NCI-H82 treated with DMSO at 0.1 percent for 48 hours (cell line): ENCODE measurements around the gene PABPC1L.

Source experiments
- DNase-seq: peaks from one replicate; lab custom pipeline; 2025; ENCODE audit not compliant: unreplicated experiment; lab: John Stamatoyannopoulos, UW

Gene PABPC1L

DNA sequence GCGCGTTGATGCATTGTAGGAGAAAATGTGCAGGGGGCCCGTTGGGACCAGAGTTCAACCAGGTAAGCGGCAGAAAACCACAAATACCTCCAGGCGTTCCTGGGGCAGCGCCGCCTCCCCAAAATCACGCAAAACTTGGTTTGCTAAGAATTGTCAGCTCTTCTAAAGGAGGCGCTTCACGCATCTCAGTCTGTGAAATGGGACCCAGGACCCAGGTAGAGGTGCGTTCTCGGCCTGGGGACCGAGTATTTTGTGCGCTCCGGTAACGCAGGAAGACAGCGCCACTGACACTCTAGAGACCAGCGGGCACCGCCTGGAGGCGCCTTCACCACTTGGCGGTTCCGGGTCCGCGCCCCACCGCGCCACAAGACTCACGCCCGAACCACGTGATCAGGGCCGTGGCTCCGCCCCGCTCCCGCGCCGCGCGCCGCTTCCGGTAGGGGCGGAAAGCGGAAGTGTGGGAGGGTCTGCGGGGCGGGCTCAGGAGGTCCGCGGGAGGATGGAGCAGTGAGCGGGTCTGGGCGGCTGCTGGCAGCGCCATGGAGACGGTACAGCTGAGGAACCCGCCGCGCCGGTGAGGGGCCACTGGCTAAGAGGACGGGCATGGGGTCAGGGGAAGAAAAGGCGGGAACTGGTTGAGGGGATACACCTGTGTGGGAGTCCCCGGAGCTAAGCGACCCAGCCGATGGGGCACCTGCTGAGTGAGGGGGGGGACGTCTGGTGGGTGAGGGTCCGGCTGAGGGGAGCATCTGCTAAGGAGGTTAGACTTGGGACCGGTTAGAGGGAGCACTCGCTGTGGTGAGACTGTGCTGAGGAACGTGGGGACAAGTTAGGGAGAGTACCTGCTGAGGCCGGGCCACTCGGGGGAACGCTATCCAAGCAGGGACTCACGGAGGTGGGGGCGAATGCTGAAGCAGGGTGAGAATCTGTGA is 56.4 kb downstream of the PABPC1L start, which contains the start of gene STK4:
TSS of gene STK4 (plus strand) at position 483 of the 932 bp plus-strand sequence. CDS start at position 540, 57 bp downstream.
- peak; percentile 68 for DNase-seq

DNA sequence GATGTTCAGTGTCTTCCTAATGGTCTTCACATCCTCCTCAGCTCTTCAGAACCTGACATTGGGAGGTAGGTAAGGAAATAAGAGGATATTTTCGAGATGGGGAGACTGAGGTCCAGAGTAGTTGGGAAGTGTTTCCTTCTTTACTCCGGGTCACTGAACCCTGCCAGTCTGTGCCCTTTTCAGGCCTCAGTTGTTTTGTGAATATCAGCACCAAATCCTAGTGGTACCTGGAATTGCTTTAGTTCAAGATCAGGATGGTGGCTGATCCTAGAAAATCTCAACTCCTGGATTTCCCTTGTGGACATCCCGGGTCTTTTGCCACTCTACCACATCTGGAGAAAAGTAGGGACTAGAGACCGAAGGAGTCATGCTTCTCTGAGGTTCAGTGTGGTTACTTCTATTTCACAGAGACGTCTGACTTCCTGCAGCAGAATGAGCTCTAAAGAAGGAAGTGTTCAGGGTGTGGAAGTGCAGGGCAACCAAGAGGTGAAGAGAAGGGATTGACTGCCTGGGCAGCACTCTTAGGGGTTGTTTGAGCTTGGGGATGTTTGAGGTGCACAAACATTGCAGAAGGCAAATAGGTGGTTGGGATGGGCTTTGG is 57.4 kb downstream of the PABPC1L start:
- DNase-seq: no peak

DNA sequence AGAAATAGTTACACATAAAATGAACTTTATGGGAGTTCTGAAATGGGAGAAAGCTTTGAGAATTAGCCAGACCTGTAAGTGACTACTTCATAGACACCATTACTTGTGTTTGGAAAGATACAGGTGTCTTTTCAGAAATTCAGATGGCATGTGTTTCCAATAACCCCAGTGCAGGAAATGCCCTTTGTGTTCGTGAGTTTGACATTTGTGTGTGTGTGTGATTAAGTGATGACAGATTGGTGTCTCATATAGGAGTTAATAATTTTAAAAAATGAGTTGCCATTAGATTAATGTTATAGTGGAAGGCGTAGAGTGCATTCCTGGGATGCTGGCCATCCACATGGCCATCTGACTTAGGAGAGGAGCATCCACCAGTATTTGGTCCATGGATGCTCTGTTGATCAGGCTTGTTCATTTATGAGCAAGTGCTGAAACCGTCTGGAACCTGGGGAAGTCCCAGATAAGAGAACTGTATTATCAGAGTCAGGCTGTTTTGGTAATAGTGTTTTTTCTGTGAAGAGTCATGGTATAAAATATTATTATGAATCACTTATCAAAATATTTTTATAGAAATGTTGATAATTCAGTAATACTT is 59.5 kb downstream of the PABPC1L start:
- no peak for DNase-seq

DNA sequence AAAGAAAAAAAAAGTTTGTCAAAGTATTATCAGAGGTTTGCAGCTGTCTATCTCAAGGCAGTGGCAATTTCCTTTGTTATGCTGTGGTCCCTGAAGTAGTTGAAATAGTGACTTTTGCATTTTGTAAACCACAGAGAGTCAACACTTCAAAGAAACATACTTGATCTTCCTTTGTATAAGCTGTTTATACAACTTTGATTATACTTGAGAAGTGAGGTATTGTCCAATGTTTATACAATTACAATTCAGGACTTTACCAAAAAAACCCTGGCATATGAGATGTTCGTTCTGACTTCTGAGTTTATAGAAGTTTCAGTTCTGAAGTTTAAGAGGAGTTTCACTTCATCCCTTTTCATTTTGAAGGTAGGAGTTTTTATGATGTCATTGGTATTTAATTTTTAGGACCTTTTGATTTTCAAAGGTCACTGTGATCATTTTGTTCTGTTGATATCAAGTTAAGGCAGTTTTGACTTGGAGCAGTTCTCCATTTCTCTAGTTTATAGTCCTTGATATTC is 60.4 kb downstream of the PABPC1L start:
- no peak for DNase-seq

DNA sequence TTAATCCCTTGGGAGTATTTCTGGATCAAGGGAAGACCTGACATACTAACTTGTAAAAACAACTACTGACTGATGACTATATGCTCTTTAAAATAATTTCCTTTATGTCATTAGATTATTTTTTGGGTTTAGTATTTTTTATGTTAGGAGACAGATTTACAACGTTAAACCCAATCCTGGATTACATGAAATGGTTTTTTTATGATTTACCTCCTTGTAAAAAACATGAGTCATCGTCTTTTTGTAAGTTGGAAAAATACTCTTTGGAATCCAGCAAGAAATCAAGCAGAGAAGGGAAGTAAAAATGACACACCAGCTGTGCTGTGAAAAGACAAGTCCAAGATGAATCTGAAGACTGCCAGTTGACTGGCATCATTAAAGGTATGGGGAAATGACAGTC is 63.2 kb downstream of the PABPC1L start:
- no peak for DNase-seq

GRCh38 chr20:44976698-44977097 is 66.8 kb downstream of the PABPC1L start:
- DNase-seq: peak; percentile 8

GRCh38 chr20:44979090-44979621 is 69.3 kb downstream of the PABPC1L start:
- no peak for DNase-seq

- DNase-seq: no peak
Observed at GRCh38 chr20:44981736-44982406, 72.0 kb downstream of the PABPC1L start.

DNA sequence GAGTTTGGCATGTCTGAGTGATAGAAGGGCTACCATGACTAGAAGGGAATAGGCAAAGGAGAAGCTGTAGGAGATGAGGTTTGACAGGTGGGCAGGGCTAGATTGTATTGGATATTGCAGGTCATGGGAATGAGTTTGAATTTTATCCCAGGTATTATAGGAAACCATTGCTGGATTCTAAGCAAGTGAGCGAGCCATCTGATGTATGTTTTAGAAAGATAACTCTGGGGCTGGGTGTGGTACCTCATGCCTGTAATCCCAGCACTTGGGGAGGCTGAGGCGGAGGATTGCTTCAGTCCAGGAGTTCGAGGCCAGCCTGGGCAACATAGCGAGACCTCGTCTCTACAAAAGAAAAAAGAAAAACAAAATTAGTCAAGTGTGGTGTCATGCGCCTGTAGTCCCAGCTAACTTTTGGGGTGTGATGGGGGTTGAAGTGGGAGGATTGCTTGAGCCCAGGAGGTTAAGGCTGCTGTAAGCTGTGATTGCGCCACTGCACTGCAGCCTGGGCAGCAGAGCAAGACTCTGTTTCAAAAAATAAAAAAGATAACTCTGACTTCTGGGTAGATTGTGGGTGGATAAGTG is 73.3 kb downstream of the PABPC1L start:
- no peak for DNase-seq

GRCh38 chr20:44988631-44989171 is 78.8 kb downstream of the PABPC1L start:
- DNase-seq: no peak
